Esophagus muscularis mucosa (tissue), 4 donors: ENCODE data around the gene METRNL.

Source experiments
- CTCF ChIP-seq, 3 experiments: fragments of 200-600 bp in 2 of 3; fragments of 450-650 bp in 1 of 3; sonication (generic) in 2 of 3; IDR thresholded peaks; one replicate each; pipeline ENCODE4 v1.5.1; 2017 to 2019; ENCODE audit warnings: antibody characterized with exemption in 3 of 3, mild to moderate bottlenecking in 2 of 3, moderate library complexity in 1 of 3
- EP300 ChIP-seq: sonication (generic); formaldehyde crosslinking; IDR thresholded peaks from one replicate; pipeline ENCODE4 v1.6.1; 2017; ENCODE audit warnings: antibody characterized with exemption
- POLR2A ChIP-seq: fragments of 450-650 bp; IDR thresholded peaks from one replicate; pipeline ENCODE4 v1.6.1; 2017; ENCODE audit warnings: antibody characterized with exemption, moderate library complexity, mild to moderate bottlenecking, low read depth
- POLR2AphosphoS5 ChIP-seq, 2 donors: sonication (generic); formaldehyde crosslinking; IDR thresholded peaks; one replicate each; pipeline ENCODE4 v1.6.1; 2017; ENCODE audit warnings: antibody characterized with exemption in 2 of 2

- TF ChIP-seq POLR2A, result no peak
- TF ChIP-seq CTCF (IDR thresholded peaks at IDR 0.05), result no peak
- no peak for TF ChIP-seq POLR2AphosphoS5 (IDR thresholded peaks at IDR 0.05)
- no peak for TF ChIP-seq EP300
Observed at GRCh38 chr17:83107656-83108048, 28.2 kb downstream of the METRNL start.
